IMR-90 (cell line): Measurements from ENCODE around the gene CNTFR. TPM values are rescaled to one million over a fixed set of nuclear protein-coding genes. Genes with fewer than 3 reads are reported as not detected.

Source experiments
- ATAC-seq: fragments of 200-7000 bp; cut with Tn5 transposase; 2 replicates; pipeline ENCODE4 v1.9.1; 2020; ENCODE audit warnings: low read depth, mild to moderate bottlenecking, moderate library complexity
- BruUV-seq: library from RNA; stranded (reverse); fragments of 400-500 nt; replicated peaks from 2 replicates; lab custom pipeline; 2021; lab: Mats Ljungman, UMichigan
- CTCF ChIA-PET: fragments of 300-600 bp; formaldehyde crosslinking; extraction: SDS; loops from one replicate; lab custom pipeline; 2021; ENCODE audit warnings: antibody characterized with exemption; lab: Yijun Ruan, JAX
- POLR2A ChIA-PET: fragments of 300-600 bp; sonication (Branson Sonifier 250); formaldehyde crosslinking; loops from one replicate; lab custom pipeline; 2022; ENCODE audit warnings: antibody characterized with exemption; ENCODE audit not compliant: unreplicated experiment; lab: Charles Lee
- DNase-seq: peaks from one replicate; pipeline ENCODE4 v3.0.0; 2013
- H2AFZ ChIP-seq: replicated peaks from 2 replicates; pipeline ENCODE3; 2013; ENCODE audit warnings: low read length, mild to moderate bottlenecking; ENCODE audit not compliant: poor library complexity
- H2AK5ac ChIP-seq: 2 replicates; pipeline ENCODE4 v1.6.1; 2013; ENCODE audit warnings: low read depth, low read length, inconsistent platforms
- H2AK9ac ChIP-seq: replicated peaks from 2 replicates; pipeline ENCODE3; 2013; ENCODE audit warnings: mild to moderate bottlenecking, low read depth, low read length, moderate library complexity; ENCODE audit not compliant: poor library complexity
- H2BK120ac ChIP-seq: 2 replicates; pipeline ENCODE4 v1.6.1; 2013; ENCODE audit warnings: low read depth, low read length, inconsistent platforms
- H2BK15ac ChIP-seq: 3 replicates; pipeline ENCODE4 v1.6.1; 2013; ENCODE audit warnings: low read depth, low read length, inconsistent platforms
- H2BK20ac ChIP-seq: 2 replicates; pipeline ENCODE4 v1.6.1; 2013; ENCODE audit warnings: low read depth, mild to moderate bottlenecking, inconsistent platforms, low read length, moderate library complexity
- H2BK5ac ChIP-seq: 2 replicates; pipeline ENCODE4 v1.6.1; 2013; ENCODE audit warnings: mild to moderate bottlenecking, low read depth, low read length, inconsistent platforms; ENCODE audit not compliant: poor library complexity, severe bottlenecking
- H3K14ac ChIP-seq: replicated peaks from 2 replicates; pipeline ENCODE4 v1.6.1; 2013; ENCODE audit warnings: low read depth, low read length, inconsistent platforms
- H3K18ac ChIP-seq: 2 replicates; pipeline ENCODE4 v1.6.1; 2013; ENCODE audit warnings: low read depth, low read length, control low read depth
- H3K23ac ChIP-seq: 2 replicates; pipeline ENCODE4 v1.6.1; 2013; ENCODE audit warnings: low read depth, low read length, inconsistent platforms
- H3K27ac ChIP-seq: 2 replicates; pipeline ENCODE4 v1.5.1; 2013; ENCODE audit warnings: mild to moderate bottlenecking, control low read depth, low read length; ENCODE audit not compliant: insufficient read depth
- H3K27me3 ChIP-seq: 2 replicates; pipeline ENCODE4 v1.6.1; 2013; ENCODE audit warnings: low read length; ENCODE audit not compliant: control insufficient read depth, insufficient read depth
- H3K36me3 ChIP-seq: 2 replicates; pipeline ENCODE4 v1.6.1; 2013; ENCODE audit warnings: low read length, mixed read lengths; ENCODE audit not compliant: control insufficient read depth, insufficient read depth
- H3K4ac ChIP-seq: 2 replicates; pipeline ENCODE4 v1.6.1; 2013; ENCODE audit warnings: low read depth, low read length, inconsistent platforms
- H3K4me1 ChIP-seq: 2 replicates; pipeline ENCODE4 v1.6.1; 2013; ENCODE audit warnings: low read length, mixed read lengths; ENCODE audit not compliant: control insufficient read depth, insufficient read depth
- H3K4me2 ChIP-seq: 2 replicates; pipeline ENCODE4 v1.6.1; 2013; ENCODE audit warnings: low read depth, mild to moderate bottlenecking, control low read depth, low read length, moderate library complexity
- H3K4me3 ChIP-seq: 2 replicates; pipeline ENCODE4 v1.5.1; 2013; ENCODE audit warnings: low read depth, mild to moderate bottlenecking, control low read depth, low read length, moderate library complexity; ENCODE audit not compliant: insufficient read depth
- H3K56ac ChIP-seq: 2 replicates; pipeline ENCODE4 v1.6.1; 2013; ENCODE audit warnings: low read length, inconsistent platforms; ENCODE audit not compliant: insufficient read depth; ENCODE audit errors: extremely low read depth
- H3K79me1 ChIP-seq, 2 experiments: 2 replicates each; pipeline ENCODE4 v1.6.1; 2013; ENCODE audit warnings: low read length in 2 of 2, inconsistent platforms in 1 of 2, low read depth in 1 of 2
- H3K9ac ChIP-seq: 2 replicates; pipeline ENCODE4 v1.6.1; 2013; ENCODE audit warnings: low read depth, low read length, control low read depth
- H3K9me1 ChIP-seq: 2 replicates; pipeline ENCODE4 v1.6.1; 2013; ENCODE audit warnings: low read length, inconsistent platforms; ENCODE audit not compliant: insufficient read depth
- H3K9me3 ChIP-seq: 2 replicates; pipeline ENCODE4 v1.6.1; 2013; ENCODE audit warnings: low read length; ENCODE audit not compliant: control insufficient read depth, insufficient read depth
- H4K20me1 ChIP-seq: 2 replicates; pipeline ENCODE4 v1.6.1; 2013; ENCODE audit warnings: low read length, inconsistent platforms; ENCODE audit not compliant: insufficient read depth
- H4K5ac ChIP-seq: 2 replicates; pipeline ENCODE4 v1.6.1; 2013; ENCODE audit warnings: mild to moderate bottlenecking, low read depth, low read length, control low read depth
- H4K8ac ChIP-seq, 2 experiments: 2 replicates each; pipeline ENCODE4 v1.6.1; 2013; ENCODE audit warnings: low read depth in 2 of 2, low read length in 2 of 2, control low read depth in 1 of 2, inconsistent platforms in 1 of 2
- H4K91ac ChIP-seq: 2 replicates; pipeline ENCODE4 v1.6.1; 2013; ENCODE audit warnings: low read depth, low read length, inconsistent platforms; ENCODE audit not compliant: insufficient read depth
- BHLHE40 ChIP-seq: fragments of 150-350 bp; IDR thresholded peaks from 2 replicates; pipeline ENCODE4 v1.6.1; 2016; ENCODE audit warnings: mild to moderate bottlenecking, low read depth, low read length
- CEBPB ChIP-seq: IDR thresholded peaks from 2 replicates; pipeline ENCODE4 v1.6.1; 2012; ENCODE audit warnings: low read depth, low read length, improper control_type of control experiment
- CHD1 ChIP-seq: IDR thresholded peaks from 2 replicates; pipeline ENCODE4 v1.6.1; 2012; ENCODE audit warnings: low read depth, low read length, improper control_type of control experiment
- CTCF ChIP-seq: conservative IDR thresholded peaks from 2 replicates; pipeline ENCODE4 v1.5.1; 2012; ENCODE audit warnings: mild to moderate bottlenecking, low read depth, low read length, improper control_type of control experiment
- ELK1 ChIP-seq: fragments of 150-350 bp; IDR thresholded peaks from 2 replicates; pipeline ENCODE4 v1.6.1; 2016; ENCODE audit warnings: low read depth, mild to moderate bottlenecking, low read length, moderate library complexity, borderline replicate concordance
- FOS ChIP-seq: fragments of 150-350 bp; IDR thresholded peaks from 2 replicates; pipeline ENCODE4 v1.6.1; 2016; ENCODE audit warnings: low read depth, low read length
- MAFK ChIP-seq: IDR thresholded peaks from 2 replicates; pipeline ENCODE4 v1.6.1; 2012; ENCODE audit warnings: low read depth, low read length, improper control_type of control experiment
- MAZ ChIP-seq: IDR thresholded peaks from 2 replicates; pipeline ENCODE4 v1.6.1; 2012; ENCODE audit warnings: low read depth, mild to moderate bottlenecking, low read length, improper control_type of control experiment, moderate library complexity, borderline replicate concordance
- MXI1 ChIP-seq: IDR thresholded peaks from 2 replicates; pipeline ENCODE4 v1.6.1; 2012; ENCODE audit warnings: low read depth, mild to moderate bottlenecking, low read length, moderate library complexity, borderline replicate concordance
- NFE2L2 ChIP-seq: fragments of 150-350 bp; IDR thresholded peaks from 2 replicates; pipeline ENCODE4 v1.6.1; 2016; ENCODE audit warnings: low read depth, mild to moderate bottlenecking, low read length
- POLR2A ChIP-seq: IDR thresholded peaks from 2 replicates; pipeline ENCODE4 v1.6.1; 2012; ENCODE audit warnings: mild to moderate bottlenecking, low read depth, low read length
- RAD21 ChIP-seq: IDR thresholded peaks from 2 replicates; pipeline ENCODE4 v1.6.1; 2012; ENCODE audit warnings: low read length, improper control_type of control experiment
- RCOR1 ChIP-seq: IDR thresholded peaks from 2 replicates; pipeline ENCODE4 v1.6.1; 2012; ENCODE audit warnings: mild to moderate bottlenecking, low read length, improper control_type of control experiment; ENCODE audit not compliant: insufficient replicate concordance
- RFX5 ChIP-seq: IDR thresholded peaks from 2 replicates; pipeline ENCODE4 v1.8.0; 2012; ENCODE audit warnings: low read depth, mild to moderate bottlenecking, low read length, moderate library complexity
- SMC3 ChIP-seq: fragments of 150-350 bp; IDR thresholded peaks from 2 replicates; pipeline ENCODE4 v1.6.1; 2016; ENCODE audit warnings: low read depth, mild to moderate bottlenecking, antibody characterized with exemption, low read length, moderate library complexity
- USF2 ChIP-seq: fragments of 150-350 bp; IDR thresholded peaks from 2 replicates; pipeline ENCODE4 v1.6.1; 2017; ENCODE audit warnings: mild to moderate bottlenecking, antibody characterized with exemption, low read length, low read depth
- WGBS, 2 experiments: methylation state at CpG; one replicate each; pipeline versions ENCODE4 v1.1.5 to v1.1.7; 2013; ENCODE audit warnings: missing lambda C conversion rate in 2 of 2; ENCODE audit not compliant: insufficient read length in 1 of 2; ENCODE audit errors: extremely low coverage in 2 of 2; 5-methylcytosine and 5-hydroxymethylcytosine counted together
- dilution Hi-C: fragments of 300-500 bp; cut with HindIII; formaldehyde crosslinking; loops from one replicate; pipeline ENCODE4 v1.14.3; 2018; ENCODE audit warnings: low sequenced_read_pairs; ENCODE audit not compliant: unreplicated experiment
- in situ Hi-C: fragments of 300-500 bp; cut with MboI; formaldehyde crosslinking; loops from 3 replicates; pipeline ENCODE4 v1.14.3; 2019; ENCODE audit warnings: low sequenced_read_pairs, inconsistent platforms, mixed read lengths
- intact Hi-C: fragments of 100-400 bp; cut with micrococcal nuclease; formaldehyde crosslinking; loops from 2 replicates; pipeline ENCODE4 v1.10.0; 2022
- polyA plus RNA-seq, 3 experiments: library from polyadenylated mRNA; depleted of rRNA; stranded (reverse); fragments of >200 nt; gene quantifications; 2 replicates each; pipeline ENCODE4 v1.2.3, GENCODE V29; 2012; ENCODE audit warnings: low replicate concordance in 1 of 3
- total RNA-seq: library from RNA; depleted of rRNA; stranded (reverse); fragments of >200 nt; gene quantifications from 2 replicates; pipeline ENCODE4 v1.2.3, GENCODE V29; 2012

CNTFR gene
- total and polyA plus RNA-seq, 2 of the 4 experiments (the other 2 are of a cell fraction), result not detected

GRCh38 chr9:34550016-34550680, 39.4 kb downstream of the CNTFR start:
- no peak overlapping the region for H2BK120ac ChIP-seq
- POLR2A ChIA-PET, result no interaction called here
- no peak overlapping the region for H3K56ac ChIP-seq
- H3K23ac ChIP-seq, result no peak overlapping the region
- no peaks in the 10 kb centered on the region for H4K20me1 ChIP-seq
- no peak overlapping the region for H4K8ac ChIP-seq
- no peak overlapping the region for H3K9ac ChIP-seq
- no peak overlapping the region for H3K4me2 ChIP-seq
- H2BK15ac ChIP-seq, result no peak overlapping the region
- no peak overlapping the region for H3K4me3 ChIP-seq
- H3K9me3 ChIP-seq, result no peaks in the 10 kb centered on the region
- DNase-seq, result no peak
- no TSS peak for BruUV-seq
- H4K5ac ChIP-seq, result no peak overlapping the region
- no peak overlapping the region for H4K91ac ChIP-seq
- H3K9me1 ChIP-seq, result peaks cover 3% of the 10 kb centered on the region; the same call in 1 of the 2 replicates
- peak overlapping the region; percentile 46 for H2AFZ ChIP-seq
- H2AK5ac ChIP-seq, result no peak overlapping the region
- in situ Hi-C loops, result loop anchor here (5.0 kb wide), 1 partner anchor 47 kb away; no protein-coding TSS in a partner anchor
- CTCF ChIA-PET, result interaction anchor here (0.9 to 1.0 kb wide), 2 partner anchors 41 to 54 kb away, joined by 3 read pairs; no protein-coding TSS in a partner anchor
- TF ChIP-seq CEBPB, result no peak
- no peak for TF ChIP-seq BHLHE40
- TF ChIP-seq MAFK, result no peak
- TF ChIP-seq RFX5, result no peak
- no peak for TF ChIP-seq SMC3
- no peak for TF ChIP-seq RAD21
- TF ChIP-seq USF2, result no peak
- TF ChIP-seq MAZ, result no peak
- TF ChIP-seq CHD1, result no peak
- no peak for TF ChIP-seq FOS
- TF ChIP-seq CTCF, result no peak
- no peak for TF ChIP-seq RCOR1
- no peak for TF ChIP-seq NFE2L2
- TF ChIP-seq ELK1, result no peak
- no peak for TF ChIP-seq MXI1
- no peak for TF ChIP-seq POLR2A
- no peak overlapping the region for H3K18ac ChIP-seq
- H3K27me3 ChIP-seq, result peaks cover 50% of the 10 kb centered on the region
- no peak overlapping the region for H3K4ac ChIP-seq
- H2AK9ac ChIP-seq, result no peak overlapping the region
- H2BK20ac ChIP-seq, result no peak overlapping the region
- dilution Hi-C loops, result no loop called here
- ATAC-seq, result no peak
- no peaks in the 10 kb centered on the region for H3K36me3 ChIP-seq
- no peaks in the 10 kb centered on the region for H3K4me1 ChIP-seq
- no peaks in the 10 kb centered on the region for H3K79me1 ChIP-seq
- H2BK5ac ChIP-seq, result no peak overlapping the region
- no peak overlapping the region for H3K27ac ChIP-seq
- intact Hi-C loops, result no loop called here
- WGBS, 2 experiments, result no CpG with 5 or more reads among the region's 12 CpGs
- no peak overlapping the region for H3K14ac ChIP-seq
